Vagina (tissue), 2 donors: ENCODE data around the gene COMMD2. TPM values are rescaled to one million over a fixed set of nuclear protein-coding genes. Genes with fewer than 3 reads are reported as not detected.
A peak's percentile ranks its signal among the peaks of the same experiment; 100 is the strongest.

Experiments used
- DNase-seq, 2 donors: peaks; one replicate each; pipeline ENCODE4 v3.0.0-alpha.2; 2017; ENCODE audit errors: extremely low spot score in 2 of 2
- H3K27ac ChIP-seq: fragments of 200-600 bp; sonication (generic); one replicate; pipeline ENCODE4 v1.5.1; 2019
- H3K27me3 ChIP-seq: fragments of 200-600 bp; sonication (generic); one replicate; pipeline ENCODE4 v1.5.1; 2019
- H3K36me3 ChIP-seq, 2 donors: fragments of 200-600 bp; sonication (generic); one replicate each; pipeline ENCODE4 v1.5.1; 2017 to 2019
- H3K4me1 ChIP-seq: fragments of 200-600 bp; sonication (generic); one replicate; pipeline ENCODE4 v1.5.1; 2019
- H3K4me3 ChIP-seq, 2 donors: fragments of 200-600 bp; sonication (generic); 1 replicate in 1 of 2; 2 replicates in 1 of 2; pipeline ENCODE4 v1.5.1; 2016 to 2019
- H3K9me3 ChIP-seq: fragments of 200-600 bp; sonication (generic); one replicate; pipeline ENCODE4 v1.5.1; 2019
- POLR2A ChIP-seq, 2 donors: fragments of 450-650 bp; IDR thresholded peaks; one replicate each; pipeline ENCODE4 v1.6.1; 2017; ENCODE audit warnings: antibody characterized with exemption in 2 of 2, mild to moderate bottlenecking in 2 of 2, moderate library complexity in 2 of 2
- POLR2AphosphoS5 ChIP-seq, 2 donors: sonication (generic); formaldehyde crosslinking; IDR thresholded peaks; one replicate each; pipeline ENCODE4 v1.9.0; 2017; ENCODE audit warnings: antibody characterized with exemption in 2 of 2, mild to moderate bottlenecking in 2 of 2, low read depth in 1 of 2; ENCODE audit not compliant: insufficient read depth in 1 of 2
- intact Hi-C: fragments of 100-400 bp; cut with DNase I; formaldehyde crosslinking; loops from one replicate; pipeline ENCODE4 v1.15.1; 2023
- total RNA-seq: library from RNA; depleted of rRNA; stranded (reverse); fragments of >200 nt; gene quantifications from one replicate; pipeline ENCODE4 v1.2.3, GENCODE V29; 2016
- TF ChIP-seq, protein P1 (sequence below), 3 experiments: fragments of 450-650 bp in 2 of 3; fragments of 200-600 bp in 1 of 3; sonication (generic) in 1 of 3; IDR thresholded peaks; one replicate each; pipeline ENCODE4 v1.5.1; 2017 to 2019; ENCODE audit warnings: antibody characterized with exemption in 3 of 3, mild to moderate bottlenecking in 2 of 3, moderate library complexity in 2 of 3

The COMMD2 gene
- total RNA-seq = 18.9 TPM

DNA sequence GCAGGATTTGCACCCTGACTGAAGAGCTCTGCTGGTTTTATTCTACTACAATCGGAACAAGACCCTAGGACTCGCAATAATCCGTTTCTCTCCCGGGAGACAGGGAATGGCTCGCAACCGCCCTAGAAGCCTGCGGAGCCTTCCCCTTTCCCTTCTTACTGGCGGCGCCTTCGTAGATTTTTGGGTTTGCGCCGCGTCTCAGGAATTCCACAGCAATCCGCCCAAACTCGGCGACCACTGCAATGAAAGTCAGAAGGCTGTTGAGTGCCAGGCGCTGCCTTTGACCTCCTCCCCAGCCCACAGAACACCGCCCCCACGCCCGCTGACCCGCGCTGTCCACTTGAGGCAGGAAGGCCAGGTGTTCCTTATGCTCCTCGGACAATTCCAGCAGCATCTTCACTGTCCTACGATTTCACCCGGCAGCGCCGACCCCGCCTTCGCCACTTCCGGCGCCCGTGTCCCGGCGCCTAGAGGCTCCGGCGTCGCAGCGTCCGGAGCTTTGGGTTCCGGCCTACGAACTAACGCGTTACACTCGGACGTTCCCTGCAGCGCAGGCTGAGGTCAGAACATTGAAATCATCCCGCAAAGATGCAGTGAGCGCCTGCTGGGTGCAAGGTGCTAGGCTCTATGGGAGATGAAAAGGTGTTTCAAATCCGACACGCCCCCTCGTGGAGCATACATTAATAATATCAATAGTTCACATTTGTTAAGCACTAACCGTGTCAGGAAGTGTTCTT, at the start of gene COMMD2:
TSS of gene COMMD2 (minus strand) at position 439 of the 737 bp plus-strand sequence. CDS start at position 394, 45 bp downstream.
- Histone ChIP-seq H3K27ac (peak within 1 kb of the TSS; percentile 82), H3K27me3 (no peaks in the 10 kb centered on the region), H3K9me3 (no peaks in the 10 kb centered on the region), H3K4me3 (peak within 1 kb of the TSS; percentile 75 to 85), H3K36me3 (peaks cover 0 to 26% of the 10 kb centered on the region in 2 donors), H3K4me1 (peaks cover 25% of the 10 kb centered on the region)
- intact Hi-C loops = no loop called here
- DNase-seq = no peak
- TF ChIP-seq POLR2A (IDR thresholded peaks at IDR 0.05) (peak in 1 of 2 donors; percentile 13), POLR2AphosphoS5 (IDR thresholded peaks at IDR 0.05; ENCODE audit: insufficient read depth in 1 of 2, low read depth in 1 of 2) (peak; percentile 86)
- TF ChIP-seq, protein P1, sequence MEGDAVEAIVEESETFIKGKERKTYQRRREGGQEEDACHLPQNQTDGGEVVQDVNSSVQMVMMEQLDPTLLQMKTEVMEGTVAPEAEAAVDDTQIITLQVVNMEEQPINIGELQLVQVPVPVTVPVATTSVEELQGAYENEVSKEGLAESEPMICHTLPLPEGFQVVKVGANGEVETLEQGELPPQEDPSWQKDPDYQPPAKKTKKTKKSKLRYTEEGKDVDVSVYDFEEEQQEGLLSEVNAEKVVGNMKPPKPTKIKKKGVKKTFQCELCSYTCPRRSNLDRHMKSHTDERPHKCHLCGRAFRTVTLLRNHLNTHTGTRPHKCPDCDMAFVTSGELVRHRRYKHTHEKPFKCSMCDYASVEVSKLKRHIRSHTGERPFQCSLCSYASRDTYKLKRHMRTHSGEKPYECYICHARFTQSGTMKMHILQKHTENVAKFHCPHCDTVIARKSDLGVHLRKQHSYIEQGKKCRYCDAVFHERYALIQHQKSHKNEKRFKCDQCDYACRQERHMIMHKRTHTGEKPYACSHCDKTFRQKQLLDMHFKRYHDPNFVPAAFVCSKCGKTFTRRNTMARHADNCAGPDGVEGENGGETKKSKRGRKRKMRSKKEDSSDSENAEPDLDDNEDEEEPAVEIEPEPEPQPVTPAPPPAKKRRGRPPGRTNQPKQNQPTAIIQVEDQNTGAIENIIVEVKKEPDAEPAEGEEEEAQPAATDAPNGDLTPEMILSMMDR (IDR thresholded peaks at IDR 0.05) = peak in 1 of 3 experiments; percentile 45

DNA sequence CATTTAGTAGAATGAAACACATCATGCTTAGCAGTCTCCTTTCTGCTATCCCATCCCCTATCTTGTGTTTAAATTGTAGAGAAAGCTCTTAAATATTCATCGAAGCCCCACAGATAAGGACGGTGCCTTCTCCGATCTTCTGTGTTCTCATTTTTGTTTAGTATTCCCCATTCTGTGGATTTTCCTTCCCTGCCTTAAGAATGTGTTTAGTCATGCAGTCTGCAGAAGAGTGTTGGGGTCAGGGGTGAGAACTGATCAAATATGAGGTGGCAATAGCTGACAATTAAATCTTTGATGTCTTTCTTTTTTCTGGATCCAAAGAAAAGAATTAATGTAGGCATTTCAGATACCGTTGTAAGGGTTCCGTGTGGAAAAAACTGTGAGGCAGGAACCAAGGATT, 49.4 kb upstream of the COMMD2 start:
- no peaks in the 10 kb centered on the region for H3K27me3 ChIP-seq
- H3K9me3 ChIP-seq = no peaks in the 10 kb centered on the region
- no peak for DNase-seq
- no peaks in the 10 kb centered on the region for H3K36me3 ChIP-seq
- no peak overlapping the region for H3K27ac ChIP-seq
- no peaks in the 10 kb centered on the region for H3K4me1 ChIP-seq
- TF ChIP-seq, protein P1 (IDR thresholded peaks at IDR 0.05) = no peak
- no peak for TF ChIP-seq POLR2AphosphoS5 (IDR thresholded peaks at IDR 0.05; ENCODE audit: insufficient read depth in 1 of 2, low read depth in 1 of 2)
- no peak for TF ChIP-seq POLR2A (IDR thresholded peaks at IDR 0.05)
- intact Hi-C loops = no loop called here
- no peak overlapping the region for H3K4me3 ChIP-seq

- no peak for DNase-seq
- intact Hi-C loops = no loop called here
Observed at GRCh38 chr3:149801195-149801594, 48.9 kb upstream of the COMMD2 start.

DNA sequence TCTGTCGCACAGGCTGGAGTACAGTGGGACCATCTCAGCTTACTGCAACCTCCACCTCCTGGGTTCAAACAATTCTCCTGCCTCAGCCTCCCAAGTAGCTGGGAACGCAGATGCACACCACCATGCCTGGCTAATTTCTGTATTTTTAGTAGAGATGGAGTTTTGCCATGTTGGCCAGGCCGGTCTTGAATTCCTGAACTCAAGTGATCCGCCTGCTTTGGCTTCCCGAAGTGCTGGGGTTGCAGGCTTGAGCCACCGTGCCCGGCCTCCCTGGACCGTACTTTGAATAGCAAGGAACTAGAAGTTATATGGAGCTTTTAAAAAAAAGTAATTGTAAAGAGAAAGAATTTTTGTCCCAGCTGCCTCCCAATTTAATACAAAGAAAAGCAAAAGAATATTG, 48.4 kb upstream of the COMMD2 start:
- Histone ChIP-seq H3K27ac (no peak overlapping the region), H3K4me1 (no peaks in the 10 kb centered on the region), H3K36me3 (no peaks in the 10 kb centered on the region), H3K9me3 (no peaks in the 10 kb centered on the region), H3K27me3 (no peaks in the 10 kb centered on the region), H3K4me3 (no peak overlapping the region)
- intact Hi-C loops = no loop called here
- TF ChIP-seq POLR2AphosphoS5 (IDR thresholded peaks at IDR 0.05; ENCODE audit: insufficient read depth in 1 of 2, low read depth in 1 of 2) (no peak), POLR2A (IDR thresholded peaks at IDR 0.05) (no peak)
- TF ChIP-seq, protein P1 (IDR thresholded peaks at IDR 0.05) = no peak
- no peak for DNase-seq

More at GRCh38 chr3:149801195-149801594, 48.9 kb upstream of the COMMD2 start:
- no peak for TF ChIP-seq POLR2A (IDR thresholded peaks at IDR 0.05)
- TF ChIP-seq POLR2AphosphoS5 (IDR thresholded peaks at IDR 0.05; ENCODE audit: insufficient read depth in 1 of 2, low read depth in 1 of 2) = no peak
- TF ChIP-seq, protein P1 (IDR thresholded peaks at IDR 0.05) = no peak
- H3K4me1 ChIP-seq = no peaks in the 10 kb centered on the region
- H3K4me3 ChIP-seq = no peak overlapping the region
- H3K27ac ChIP-seq = no peak overlapping the region
- no peaks in the 10 kb centered on the region for H3K36me3 ChIP-seq
- no peaks in the 10 kb centered on the region for H3K27me3 ChIP-seq
- H3K9me3 ChIP-seq = no peaks in the 10 kb centered on the region

DNA sequence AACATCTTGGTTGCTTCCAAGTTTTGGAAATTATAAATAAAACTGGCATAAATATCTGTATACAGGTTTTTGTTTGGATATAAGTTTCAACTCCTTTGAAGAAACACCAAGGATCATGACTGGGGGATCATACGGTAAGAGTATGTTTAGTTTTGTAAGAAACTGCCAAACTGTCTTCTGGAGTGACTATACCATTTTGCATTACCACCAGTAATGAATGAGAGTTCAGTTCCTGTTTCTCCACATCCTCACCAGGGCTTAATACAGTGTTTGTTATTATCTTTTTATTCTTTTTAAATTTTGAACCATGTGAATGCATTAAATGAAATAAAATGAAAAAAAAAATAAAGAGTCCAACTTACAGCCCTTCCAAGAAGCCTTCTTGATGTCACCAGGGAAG, 43.7 kb upstream of the COMMD2 start:
- no peak overlapping the region for H3K27ac ChIP-seq
- no peak for DNase-seq
- TF ChIP-seq, protein P1 (IDR thresholded peaks at IDR 0.05) = no peak
- no peak for TF ChIP-seq POLR2AphosphoS5 (IDR thresholded peaks at IDR 0.05; ENCODE audit: insufficient read depth in 1 of 2, low read depth in 1 of 2)
- intact Hi-C loops = no loop called here
- no peaks in the 10 kb centered on the region for H3K27me3 ChIP-seq
- no peaks in the 10 kb centered on the region for H3K4me1 ChIP-seq
- H3K9me3 ChIP-seq = no peaks in the 10 kb centered on the region
- H3K4me3 ChIP-seq = no peak overlapping the region
- no peaks in the 10 kb centered on the region for H3K36me3 ChIP-seq
